ENCODE measurements around the gene PRM3. TPM values are rescaled to one million over a fixed set of nuclear protein-coding genes. Genes with fewer than 3 reads are reported as not detected.
A peak's percentile ranks its signal among the peaks of the same experiment; 100 is the strongest.

Gene PRM3
- total RNA-seq, 2 experiments from 2014 or later, result not detected

- DNase-seq, result no peak
- Mint-ChIP-seq H3K36me3 (peaks cover 2% of the 10 kb centered on the region), H3K4me1 (peaks cover 51% of the 10 kb centered on the region), H3K4me3 (no peak overlapping the region), H3K27ac (no peak overlapping the region), H3K9me3 (no peaks in the 10 kb centered on the region), H3K27me3 (no peaks in the 10 kb centered on the region)
Measured at GRCh38 chr16:11259655-11260595, 13.5 kb downstream of the PRM3 start.

GRCh38 chr16:11258553-11259492 is 14.6 kb downstream of the PRM3 start:
- DNase-seq, result peak; percentile 62
- Mint-ChIP-seq H3K27me3 (no peaks in the 10 kb centered on the region), H3K36me3 (peaks cover 9% of the 10 kb centered on the region), H3K4me3 (no peak overlapping the region), H3K27ac (peak overlapping the region; percentile 71), H3K4me1 (peaks cover 40% of the 10 kb centered on the region), H3K9me3 (no peaks in the 10 kb centered on the region)

- no peaks in the 10 kb centered on the region for H3K27me3 Mint-ChIP-seq
- DNase-seq, result peak; percentile 62
- peaks cover 23% of the 10 kb centered on the region for H3K36me3 Mint-ChIP-seq
- no peaks in the 10 kb centered on the region for H3K9me3 Mint-ChIP-seq
- peak overlapping the region; percentile 97 for H3K27ac Mint-ChIP-seq
- peaks cover 38% of the 10 kb centered on the region for H3K4me1 Mint-ChIP-seq
- peak overlapping the region; percentile 94 for H3K4me3 Mint-ChIP-seq
Measured at GRCh38 chr16:11257131-11257938, 16.1 kb downstream of the PRM3 start.

GRCh38 chr16:11256661-11257130 is 16.7 kb downstream of the PRM3 start:
- H3K4me3 Mint-ChIP-seq, result peak overlapping the region; percentile 94
- peaks cover 44% of the 10 kb centered on the region for H3K4me1 Mint-ChIP-seq
- peak overlapping the region; percentile 97 for H3K27ac Mint-ChIP-seq
- DNase-seq, result no peak
- no peaks in the 10 kb centered on the region for H3K27me3 Mint-ChIP-seq
- H3K9me3 Mint-ChIP-seq, result no peaks in the 10 kb centered on the region
- peaks cover 29% of the 10 kb centered on the region for H3K36me3 Mint-ChIP-seq

GRCh38 chr16:11255737-11256660 is 17.4 kb downstream of the PRM3 start, which contains the start of gene SOCS1:
Gene SOCS1, minus strand, starts transcription at chr16:11256204. Its CDS starts 726 bp downstream, at chr16:11255478.
- Mint-ChIP-seq H3K4me1 (peaks cover 48% of the 10 kb centered on the region), H3K4me3 (peak within 1 kb of the TSS; percentile 96)

GRCh38 chr16:11254913-11255736 is 18.3 kb downstream of the PRM3 start:
- Mint-ChIP-seq H3K27me3 (no peaks in the 10 kb centered on the region), H3K36me3 (peaks cover 42% of the 10 kb centered on the region), H3K27ac (peak overlapping the region; percentile 96), H3K4me3 (peak overlapping the region; percentile 96), H3K4me1 (peaks cover 56% of the 10 kb centered on the region), H3K9me3 (no peaks in the 10 kb centered on the region)
- peak; percentile 73 for DNase-seq

More at GRCh38 chr16:11255737-11256660, 17.4 kb downstream of the PRM3 start, which contains the start of gene SOCS1:
- peak; percentile 93 for DNase-seq
- Mint-ChIP-seq H3K27me3 (no peaks in the 10 kb centered on the region), H3K9me3 (no peaks in the 10 kb centered on the region), H3K27ac (peak within 1 kb of the TSS; percentile 97), H3K36me3 (peaks cover 33% of the 10 kb centered on the region)

- no peaks in the 10 kb centered on the region for H3K27me3 Mint-ChIP-seq
- H3K36me3 Mint-ChIP-seq, result peaks cover 42% of the 10 kb centered on the region
- peak overlapping the region; percentile 96 for H3K4me3 Mint-ChIP-seq
- H3K9me3 Mint-ChIP-seq, result no peaks in the 10 kb centered on the region
- H3K4me1 Mint-ChIP-seq, result peaks cover 53% of the 10 kb centered on the region
- no peak for DNase-seq
- peak overlapping the region; percentile 96 for H3K27ac Mint-ChIP-seq
Measured at GRCh38 chr16:11253995-11254912, 19.2 kb downstream of the PRM3 start.

- Mint-ChIP-seq H3K4me3 (peak overlapping the region; percentile 96), H3K9me3 (no peaks in the 10 kb centered on the region), H3K27me3 (no peaks in the 10 kb centered on the region), H3K36me3 (peaks cover 45% of the 10 kb centered on the region), H3K27ac (peak overlapping the region; percentile 96), H3K4me1 (peaks cover 44% of the 10 kb centered on the region)
- peak; percentile 72 for DNase-seq
Measured at GRCh38 chr16:11253009-11253994, 20.1 kb downstream of the PRM3 start.

GRCh38 chr16:11252482-11252931 is 20.9 kb downstream of the PRM3 start:
- H3K4me1 Mint-ChIP-seq, result peaks cover 41% of the 10 kb centered on the region
- H3K27me3 Mint-ChIP-seq, result no peaks in the 10 kb centered on the region
- no peak for DNase-seq
- H3K36me3 Mint-ChIP-seq, result peaks cover 47% of the 10 kb centered on the region
- peak overlapping the region; percentile 96 for H3K4me3 Mint-ChIP-seq
- no peaks in the 10 kb centered on the region for H3K9me3 Mint-ChIP-seq
- peak overlapping the region; percentile 96 for H3K27ac Mint-ChIP-seq

GRCh38 chr16:11251525-11252481 is 21.6 kb downstream of the PRM3 start:
- H3K9me3 Mint-ChIP-seq, result no peaks in the 10 kb centered on the region
- peaks cover 38% of the 10 kb centered on the region for H3K4me1 Mint-ChIP-seq
- DNase-seq, result peak; percentile 80
- H3K4me3 Mint-ChIP-seq, result peak overlapping the region; percentile 96
- H3K36me3 Mint-ChIP-seq, result peaks cover 48% of the 10 kb centered on the region
- no peaks in the 10 kb centered on the region for H3K27me3 Mint-ChIP-seq
- H3K27ac Mint-ChIP-seq, result peak overlapping the region; percentile 96

All from activated naive CD8-positive, alpha-beta T cell treated with anti-CD3 and anti-CD28 coated beads for 36 hours (primary cell).